ENCODE results near the gene SMARCD2. TPM values are rescaled to one million over a fixed set of nuclear protein-coding genes. Genes with fewer than 3 reads are reported as not detected.
A peak's percentile ranks its signal among the peaks of the same experiment; 100 is the strongest.

Gene SMARCD2
- total and polyA plus RNA-seq, 7 donors, result 44.4 to 122 (median 95.9) TPM

DNA sequence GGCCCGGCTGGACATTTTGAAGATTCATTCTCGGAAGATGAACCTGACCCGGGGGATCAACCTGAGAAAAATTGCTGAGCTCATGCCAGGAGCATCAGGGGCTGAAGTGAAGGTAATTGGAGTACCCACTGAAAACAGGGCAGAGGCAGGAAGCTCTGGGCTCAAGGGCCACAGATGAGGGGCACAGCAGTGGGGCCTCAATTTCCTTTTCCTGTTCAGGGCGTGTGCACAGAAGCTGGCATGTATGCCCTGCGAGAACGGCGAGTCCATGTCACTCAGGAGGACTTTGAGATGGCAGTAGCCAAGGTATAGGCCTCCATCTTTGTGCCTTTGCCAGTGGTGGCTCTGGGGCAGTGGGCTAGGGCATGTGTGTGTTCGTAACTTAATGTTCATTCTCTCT, 11.0 kb downstream of the SMARCD2 start:
- peaks cover 53 to 80% (median 71%) of the 10 kb centered on the region in 4 donors for H3K36me3 ChIP-seq
- no peak overlapping the region for H3K27ac ChIP-seq
- no peaks in the 10 kb centered on the region for H3K27me3 ChIP-seq
- no peak overlapping the region for H3K4me3 ChIP-seq
- no peak for DNase-seq
- intact Hi-C loops (cut with DNase I), result no loop called here
- TF ChIP-seq POLR2A (IDR thresholded peaks at IDR 0.05) (no peak), POLR2AphosphoS5 (IDR thresholded peaks at IDR 0.05) (no peak), EP300 (IDR thresholded peaks at IDR 0.05) (no peak)
- TF ChIP-seq, protein P1, sequence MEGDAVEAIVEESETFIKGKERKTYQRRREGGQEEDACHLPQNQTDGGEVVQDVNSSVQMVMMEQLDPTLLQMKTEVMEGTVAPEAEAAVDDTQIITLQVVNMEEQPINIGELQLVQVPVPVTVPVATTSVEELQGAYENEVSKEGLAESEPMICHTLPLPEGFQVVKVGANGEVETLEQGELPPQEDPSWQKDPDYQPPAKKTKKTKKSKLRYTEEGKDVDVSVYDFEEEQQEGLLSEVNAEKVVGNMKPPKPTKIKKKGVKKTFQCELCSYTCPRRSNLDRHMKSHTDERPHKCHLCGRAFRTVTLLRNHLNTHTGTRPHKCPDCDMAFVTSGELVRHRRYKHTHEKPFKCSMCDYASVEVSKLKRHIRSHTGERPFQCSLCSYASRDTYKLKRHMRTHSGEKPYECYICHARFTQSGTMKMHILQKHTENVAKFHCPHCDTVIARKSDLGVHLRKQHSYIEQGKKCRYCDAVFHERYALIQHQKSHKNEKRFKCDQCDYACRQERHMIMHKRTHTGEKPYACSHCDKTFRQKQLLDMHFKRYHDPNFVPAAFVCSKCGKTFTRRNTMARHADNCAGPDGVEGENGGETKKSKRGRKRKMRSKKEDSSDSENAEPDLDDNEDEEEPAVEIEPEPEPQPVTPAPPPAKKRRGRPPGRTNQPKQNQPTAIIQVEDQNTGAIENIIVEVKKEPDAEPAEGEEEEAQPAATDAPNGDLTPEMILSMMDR (IDR thresholded peaks at IDR 0.05), result no peak
- WGBS, 2 donors, result 62 to 66% methylated on average over 8 of the region's 8 CpGs
- no peaks in the 10 kb centered on the region for H3K9me3 ChIP-seq
- H3K4me1 ChIP-seq, result peaks cover 0 to 35% (median 31%) of the 10 kb centered on the region in 4 donors

DNA sequence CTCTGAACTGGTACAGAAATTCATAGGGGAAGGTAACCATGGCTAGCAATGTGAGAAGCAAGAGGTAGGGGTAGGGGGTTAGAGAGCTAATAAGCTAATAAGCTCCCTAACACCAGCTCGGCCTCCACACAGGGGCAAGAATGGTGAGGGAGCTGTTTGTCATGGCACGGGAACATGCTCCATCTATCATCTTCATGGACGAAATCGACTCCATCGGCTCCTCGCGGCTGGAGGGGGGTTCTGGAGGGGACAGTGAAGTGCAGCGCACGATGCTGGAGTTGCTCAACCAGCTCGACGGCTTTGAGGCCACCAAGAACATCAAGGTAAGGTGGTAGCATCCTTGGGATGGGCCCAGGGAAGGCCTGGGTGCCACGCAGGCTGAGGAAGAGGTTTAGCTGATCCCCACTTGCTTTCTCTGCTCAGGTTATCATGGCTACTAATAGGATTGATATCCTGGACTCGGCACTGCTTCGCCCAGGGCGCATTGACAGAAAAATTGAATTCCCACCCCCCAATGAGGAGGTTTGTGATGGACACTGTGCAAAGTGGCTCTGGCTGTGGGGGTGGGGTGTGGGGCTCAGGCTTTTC, 11.5 kb downstream of the SMARCD2 start:
- H3K27me3 ChIP-seq, result no peaks in the 10 kb centered on the region
- no peaks in the 10 kb centered on the region for H3K9me3 ChIP-seq
- H3K4me1 ChIP-seq, result peaks cover 0 to 36% (median 35%) of the 10 kb centered on the region in 4 donors
- H3K27ac ChIP-seq, result no peak overlapping the region
- intact Hi-C loops (cut with DNase I), result no loop called here
- no peak for DNase-seq
- WGBS, 2 donors, result 86 to 90% methylated on average over 15 of the region's 15 CpGs
- H3K4me3 ChIP-seq, result no peak overlapping the region
- H3K36me3 ChIP-seq, result peaks cover 53 to 74% (median 67%) of the 10 kb centered on the region in 4 donors
- no peak for TF ChIP-seq POLR2A (IDR thresholded peaks at IDR 0.05)
- no peak for TF ChIP-seq POLR2AphosphoS5 (IDR thresholded peaks at IDR 0.05)
- no peak for TF ChIP-seq EP300 (IDR thresholded peaks at IDR 0.05)
- TF ChIP-seq, protein P1 (IDR thresholded peaks at IDR 0.05), result no peak

DNA sequence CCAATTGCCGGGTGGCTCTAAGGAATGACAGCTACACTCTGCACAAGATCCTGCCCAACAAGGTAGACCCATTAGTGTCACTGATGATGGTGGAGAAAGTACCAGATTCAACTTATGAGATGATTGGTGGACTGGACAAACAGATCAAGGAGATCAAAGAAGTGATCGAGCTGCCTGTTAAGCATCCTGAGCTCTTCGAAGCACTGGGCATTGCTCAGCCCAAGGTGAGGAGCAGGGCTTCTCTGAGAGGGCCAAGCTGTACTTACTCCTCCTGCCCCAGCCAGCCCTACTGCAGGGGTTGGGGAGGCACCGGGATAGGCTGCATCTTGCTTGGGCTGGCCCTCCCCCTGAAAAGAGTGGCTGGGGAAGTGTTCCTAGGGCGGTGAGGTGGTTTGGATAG, 12.2 kb downstream of the SMARCD2 start:
- H3K9me3 ChIP-seq, result no peaks in the 10 kb centered on the region
- peaks cover 53 to 72% (median 64%) of the 10 kb centered on the region in 4 donors for H3K36me3 ChIP-seq
- WGBS, 2 donors, result 91 to 94% methylated on average over 5 of the region's 5 CpGs
- intact Hi-C loops (cut with DNase I), result no loop called here
- H3K4me3 ChIP-seq, result no peak overlapping the region
- no peaks in the 10 kb centered on the region for H3K27me3 ChIP-seq
- peak overlapping the region in 1 of 4 donors; percentile 92 for H3K27ac ChIP-seq
- peaks cover 0 to 39% (median 36%) of the 10 kb centered on the region in 4 donors for H3K4me1 ChIP-seq
- TF ChIP-seq EP300 (IDR thresholded peaks at IDR 0.05) (no peak), POLR2AphosphoS5 (IDR thresholded peaks at IDR 0.05) (peak in 2 of 4 donors; percentile 11 to 40)
- TF ChIP-seq, protein P1 (IDR thresholded peaks at IDR 0.05), result no peak
- no peak for DNase-seq

DNA sequence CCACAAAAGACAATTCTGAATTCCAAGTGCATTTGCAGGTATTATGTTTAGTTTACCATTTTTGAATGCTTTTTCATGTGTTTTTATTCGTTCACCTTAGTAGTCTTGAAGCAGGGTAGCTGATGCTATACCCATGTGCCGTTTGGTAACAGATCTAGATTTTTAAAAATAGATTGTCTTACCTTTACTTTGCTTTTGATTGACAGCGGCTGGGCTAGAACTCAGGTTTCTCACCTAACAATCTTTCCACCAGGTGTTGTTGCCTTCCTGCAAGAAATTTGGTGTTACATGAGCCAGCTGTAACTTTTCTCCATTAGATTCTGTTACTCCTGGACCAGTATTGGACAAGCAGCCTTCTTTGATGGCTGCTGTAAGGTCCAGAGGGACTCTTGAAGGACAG, 13.5 kb downstream of the SMARCD2 start:
- TF ChIP-seq, protein P1 (IDR thresholded peaks at IDR 0.05), result no peak
- TF ChIP-seq POLR2A (IDR thresholded peaks at IDR 0.05), result no peak
- TF ChIP-seq POLR2AphosphoS5 (IDR thresholded peaks at IDR 0.05), result no peak
- TF ChIP-seq EP300 (IDR thresholded peaks at IDR 0.05), result no peak
- Histone ChIP-seq H3K9me3 (no peaks in the 10 kb centered on the region), H3K36me3 (peaks cover 54 to 72% (median 65%) of the 10 kb centered on the region in 4 donors), H3K4me3 (peak overlapping the region in 1 of 4 donors; percentile 86), H3K27ac (peak overlapping the region in 3 of 4 donors; percentile 12 to 92 (median 82)), H3K4me1 (peaks cover 0 to 33% (median 28%) of the 10 kb centered on the region in 4 donors), H3K27me3 (no peaks in the 10 kb centered on the region)
- intact Hi-C loops (cut with DNase I), result loop anchor here (5.0 kb wide), 3 partner anchors 52 to 678 kb away; partner anchors contain the start of genes CEP95, DDX5 and MAP3K3
- DNase-seq, result no peak
- WGBS, 2 donors, result 94 to 95% methylated on average over 3 of the region's 3 CpGs
